Inflammatory macrophage treated with lipopolysaccharide for 1 hour (primary cell): ENCODE data around the gene FOXO1.

Experiments
- DNase-seq, 2 donors: peaks; one replicate each; pipeline ENCODE4 v3.0.0-alpha.2; 2020 to 2022

FOXO1 gene

DNA sequence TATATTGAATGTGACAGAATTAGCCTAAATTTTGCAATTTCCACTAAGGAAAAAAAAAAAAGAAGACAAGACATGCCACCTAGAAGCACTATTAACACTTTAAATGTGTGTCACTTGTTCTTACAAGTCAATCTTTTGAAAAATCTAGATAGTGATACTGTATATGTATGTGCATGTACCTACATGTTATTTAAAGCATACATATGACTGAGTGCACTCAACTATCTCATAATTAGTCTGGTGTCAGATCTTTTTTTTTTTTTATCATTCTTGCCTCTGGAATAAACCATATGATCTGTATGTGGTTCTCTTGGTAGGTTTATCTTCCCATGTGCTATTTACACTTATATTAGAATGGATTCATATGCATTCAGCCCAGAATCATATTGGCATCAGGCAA is 62.3 kb downstream of the FOXO1 start:
- no peak for DNase-seq

DNA sequence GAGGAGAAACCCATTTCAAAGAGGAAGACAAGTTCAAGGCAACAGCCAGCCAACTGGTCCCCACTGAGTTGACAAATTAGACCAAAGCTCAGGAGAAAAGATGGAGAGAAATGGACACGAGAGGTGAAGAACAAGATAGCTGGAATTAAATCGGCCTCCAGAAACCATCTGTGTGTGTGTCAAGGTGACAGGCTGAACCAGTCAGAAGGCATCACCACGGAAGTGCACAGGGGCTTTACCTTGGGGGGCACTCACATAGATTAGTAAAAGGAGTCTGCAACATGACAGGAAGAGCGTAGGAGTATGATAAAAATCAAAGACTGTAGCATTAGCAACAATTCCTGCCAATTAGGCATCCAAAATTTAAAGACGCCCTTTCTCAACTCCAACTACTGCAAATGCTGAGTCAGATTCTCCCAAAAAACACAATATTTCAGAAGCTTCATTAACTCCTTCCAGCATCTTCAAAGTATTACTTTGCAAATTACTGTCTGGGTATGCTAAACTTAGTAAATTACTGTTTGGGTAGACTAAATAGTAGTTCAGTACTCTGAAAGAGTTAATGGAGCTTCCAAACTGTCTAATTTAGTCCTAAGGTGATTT is 66.2 kb downstream of the FOXO1 start:
- DNase-seq = no peak

DNA sequence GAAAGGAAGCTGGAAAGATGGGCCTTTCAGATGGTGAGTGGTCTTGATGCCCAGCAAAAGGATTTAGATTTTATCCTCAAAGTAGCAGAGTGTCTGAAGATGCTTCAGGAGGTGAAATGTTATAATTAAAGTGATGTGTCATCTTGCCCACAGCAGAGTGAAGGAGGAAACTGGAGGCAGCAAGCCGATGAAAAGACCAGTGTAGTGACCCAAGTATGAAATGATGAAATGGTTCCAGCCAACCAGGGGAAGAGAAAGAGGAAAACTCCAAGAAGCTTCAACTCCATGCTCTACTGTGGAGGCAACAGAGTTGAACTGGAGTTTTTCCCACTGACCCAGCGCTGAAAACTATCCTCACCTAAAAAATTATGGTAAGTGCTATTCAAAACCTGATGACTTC is 66.7 kb downstream of the FOXO1 start:
- DNase-seq = peak; percentile 68 to 78

DNA sequence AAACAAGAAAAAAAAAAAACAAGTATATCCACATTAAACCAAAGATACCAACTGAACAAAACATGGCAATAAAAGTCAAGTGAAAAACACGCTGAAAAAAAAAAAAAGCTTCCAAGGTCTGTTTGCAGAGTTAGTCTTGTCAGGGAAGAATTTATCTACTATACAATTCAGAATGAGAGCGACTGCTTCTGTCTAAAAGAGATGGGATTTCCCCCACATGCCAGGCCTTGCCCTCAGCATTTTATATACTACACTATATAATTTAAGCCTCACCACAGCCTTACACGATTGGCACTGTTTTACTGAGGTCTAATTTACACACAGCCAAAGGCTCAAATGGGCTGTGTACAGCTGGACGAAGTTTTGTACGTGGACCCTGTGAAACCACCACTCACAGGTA is 67.3 kb downstream of the FOXO1 start:
- DNase-seq = no peak

DNA sequence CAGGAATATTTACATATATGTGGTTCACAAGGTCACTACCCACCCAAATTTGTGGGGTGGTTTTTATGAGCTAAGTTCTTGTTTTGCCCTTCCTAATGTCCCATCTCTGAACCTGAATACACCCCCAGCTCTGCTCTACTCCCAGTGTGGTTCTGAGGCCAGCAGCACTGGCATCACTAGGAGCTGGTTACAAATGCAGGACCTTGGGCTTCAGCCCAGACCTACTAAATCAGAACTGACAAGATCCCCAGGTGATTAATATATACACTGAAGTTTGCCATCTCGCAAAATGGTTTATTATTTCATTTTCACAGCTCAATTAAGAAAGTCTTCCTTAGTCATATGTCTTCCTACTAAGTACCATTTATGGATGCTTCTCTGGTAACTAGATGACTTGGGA is 67.9 kb downstream of the FOXO1 start:
- DNase-seq = peak in 1 of 2 donors; percentile 51

DNA sequence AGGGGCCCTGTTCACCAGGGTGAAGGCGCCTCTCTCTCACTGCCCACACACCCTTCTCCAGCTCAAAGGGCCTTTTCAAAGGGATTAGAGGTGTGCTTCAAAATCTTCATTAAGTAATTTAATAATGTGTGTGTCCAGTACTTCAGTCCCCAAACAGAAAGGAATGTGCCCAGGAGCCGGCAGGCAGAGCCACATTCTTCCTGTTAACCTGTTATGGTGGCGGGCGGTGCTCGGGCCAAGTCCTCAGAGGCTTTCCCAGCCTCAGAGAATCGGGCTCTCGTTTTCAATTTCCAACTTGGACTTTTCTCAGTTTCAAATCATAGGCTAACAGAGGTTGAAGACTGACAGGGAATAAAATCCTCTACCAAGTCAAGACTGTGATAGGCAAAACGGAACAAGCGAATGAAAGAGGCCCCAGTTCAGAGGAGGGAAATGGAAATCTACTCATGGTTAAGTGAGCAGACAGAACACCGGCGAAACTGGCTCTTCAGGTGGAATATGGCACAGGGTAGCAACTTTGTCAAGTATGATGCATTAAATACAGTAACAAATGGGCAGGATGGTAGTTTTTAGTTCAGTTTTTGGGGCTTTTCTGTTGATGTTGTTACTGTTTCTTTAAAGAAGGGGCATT is 68.6 kb downstream of the FOXO1 start:
- no peak for DNase-seq

DNA sequence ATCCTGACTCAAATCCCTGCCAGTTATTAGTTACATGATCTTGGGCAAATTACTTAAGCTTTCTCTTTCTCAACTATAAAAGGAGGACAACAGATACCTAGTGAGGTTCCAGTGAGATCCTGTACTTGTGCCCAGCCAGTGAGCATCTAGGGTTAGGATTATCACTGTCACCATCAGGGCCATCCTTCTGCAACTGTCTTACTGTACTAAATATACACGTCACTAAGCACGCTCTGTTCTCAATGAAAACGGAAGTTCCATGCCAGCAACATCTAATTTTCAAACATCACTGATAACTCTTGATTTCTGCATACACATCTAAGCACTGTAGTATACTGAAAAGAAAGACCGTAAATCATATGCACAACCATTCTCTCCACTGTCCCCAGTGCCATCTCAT is 70.0 kb downstream of the FOXO1 start:
- no peak for DNase-seq

DNA sequence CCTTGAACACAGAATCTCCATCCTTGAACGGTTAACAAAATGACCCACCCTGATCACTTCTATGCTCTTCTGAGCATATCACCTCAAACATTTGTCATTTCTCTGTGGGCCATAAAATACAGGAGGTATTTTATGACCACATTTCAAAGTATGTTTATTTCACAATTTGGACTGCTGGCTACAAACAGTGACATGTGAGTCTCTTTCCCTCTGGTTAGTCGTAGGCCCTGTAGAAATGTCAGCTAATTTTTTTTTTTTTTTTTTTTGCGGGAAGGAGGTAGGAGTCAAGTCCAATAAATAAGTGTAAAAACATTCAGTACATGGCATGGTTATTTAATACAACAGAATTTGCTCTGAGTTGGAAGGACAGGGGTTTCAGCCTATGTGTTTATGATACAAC is 70.7 kb downstream of the FOXO1 start:
- DNase-seq = no peak

DNA sequence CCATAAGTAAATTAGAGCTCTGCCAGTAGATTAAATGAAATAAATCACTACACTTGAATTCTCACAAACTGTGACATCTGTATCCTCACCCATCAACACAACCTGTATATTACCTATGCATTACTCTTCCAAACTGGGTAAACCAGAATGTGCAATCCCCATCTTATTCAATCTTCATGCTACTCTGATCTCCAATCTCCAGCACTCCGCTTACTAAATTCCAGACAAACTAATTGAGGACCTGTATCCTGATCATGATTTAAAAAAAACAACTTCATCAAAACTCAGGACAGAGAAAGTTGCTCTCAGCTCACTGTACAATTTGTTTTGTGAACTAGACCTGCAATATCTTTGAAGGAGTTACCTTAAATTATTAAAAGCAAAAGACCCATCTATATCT is 74.4 kb downstream of the FOXO1 start:
- no peak for DNase-seq

DNA sequence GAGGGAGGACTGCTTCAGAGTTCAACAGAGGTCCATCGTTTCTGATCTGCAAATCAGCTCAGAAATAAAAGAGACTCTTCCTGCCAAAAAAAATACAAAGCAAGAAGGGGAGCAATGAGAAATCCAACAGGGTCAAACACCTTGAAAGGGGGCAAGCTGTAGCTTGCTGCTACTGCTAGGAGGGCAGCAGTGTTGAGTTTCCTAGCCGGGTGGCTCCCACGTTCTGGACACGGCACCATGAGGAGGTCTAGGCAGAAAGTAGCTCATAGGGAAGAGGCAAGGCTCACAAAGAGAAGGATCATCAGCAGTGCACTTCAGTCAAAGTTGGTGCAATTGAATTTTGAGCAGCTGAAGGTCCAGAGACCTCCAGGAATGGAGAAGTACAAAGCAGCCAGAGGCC is 75.3 kb downstream of the FOXO1 start:
- no peak for DNase-seq

DNA sequence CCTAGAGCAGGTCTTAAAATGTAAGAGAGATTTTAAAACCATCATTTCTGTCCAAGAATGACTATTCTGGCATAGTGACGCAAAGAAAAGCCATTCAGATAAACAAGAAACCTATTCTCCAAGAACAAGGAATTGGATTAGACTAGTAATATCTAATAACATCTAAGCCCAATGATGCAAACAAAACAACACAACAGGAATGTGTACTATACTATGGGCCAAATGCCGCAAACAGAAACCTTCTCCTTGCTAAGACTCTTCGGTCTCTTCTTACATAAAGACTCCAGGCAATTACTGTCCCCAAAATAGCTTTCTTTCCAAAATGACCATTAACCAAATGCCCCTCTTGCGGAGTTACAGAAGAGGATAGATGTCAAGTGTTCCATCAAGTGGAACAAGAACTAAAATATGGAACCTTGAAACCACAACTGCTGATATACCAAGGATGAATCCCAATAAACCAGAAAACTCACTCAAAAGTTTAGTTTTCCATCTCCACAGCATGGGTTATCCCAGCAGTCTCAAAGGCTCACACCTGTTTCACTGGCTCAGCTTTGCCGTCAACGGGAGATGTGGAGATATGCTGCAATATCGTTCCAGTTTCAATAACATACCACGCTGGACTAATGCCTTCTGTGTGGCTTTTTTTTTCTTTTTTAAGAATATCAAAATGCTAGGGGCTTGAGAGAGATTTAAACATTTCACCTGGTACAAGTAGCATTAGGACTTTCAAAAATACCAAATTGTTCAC is 76.2 kb downstream of the FOXO1 start:
- no peak for DNase-seq

DNA sequence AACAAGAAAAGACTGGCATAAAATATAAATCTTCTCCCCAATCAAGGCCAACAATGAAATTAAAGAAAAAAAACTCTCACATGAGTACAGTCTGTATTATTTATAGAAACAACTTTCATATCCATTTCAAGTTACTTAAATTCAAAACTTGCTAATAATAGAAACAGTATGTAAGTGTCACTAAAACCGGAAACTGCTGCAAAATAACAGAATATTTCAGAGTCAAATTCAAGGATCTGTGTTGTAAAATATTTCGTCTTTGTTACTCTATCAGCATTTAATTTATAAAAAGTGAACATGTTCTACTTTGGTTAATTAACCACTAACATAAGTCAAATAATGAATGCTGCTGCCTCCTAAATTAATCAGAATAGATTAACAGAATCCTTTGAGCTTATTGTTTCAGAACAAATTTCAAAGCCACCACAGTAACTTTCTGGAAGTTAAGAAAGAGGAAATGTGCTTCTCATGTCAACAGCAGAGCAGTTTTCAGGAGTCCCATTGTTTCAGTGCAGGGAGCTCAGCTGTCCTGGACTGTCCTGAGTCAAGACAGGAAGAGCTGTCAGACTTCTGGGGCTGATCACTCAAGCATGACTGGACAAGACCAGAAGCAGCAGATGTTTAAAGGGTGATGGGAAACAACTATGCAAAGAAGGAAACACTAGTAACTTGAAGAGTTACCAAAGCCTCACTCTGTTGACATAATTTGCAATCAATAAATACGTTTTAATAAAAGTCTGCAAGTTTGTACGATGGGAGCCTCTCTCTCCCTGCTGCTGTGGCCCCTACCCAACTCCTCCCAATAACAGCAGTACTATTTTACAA is 76.9 kb downstream of the FOXO1 start:
- peak; percentile 83 to 91 for DNase-seq

DNA sequence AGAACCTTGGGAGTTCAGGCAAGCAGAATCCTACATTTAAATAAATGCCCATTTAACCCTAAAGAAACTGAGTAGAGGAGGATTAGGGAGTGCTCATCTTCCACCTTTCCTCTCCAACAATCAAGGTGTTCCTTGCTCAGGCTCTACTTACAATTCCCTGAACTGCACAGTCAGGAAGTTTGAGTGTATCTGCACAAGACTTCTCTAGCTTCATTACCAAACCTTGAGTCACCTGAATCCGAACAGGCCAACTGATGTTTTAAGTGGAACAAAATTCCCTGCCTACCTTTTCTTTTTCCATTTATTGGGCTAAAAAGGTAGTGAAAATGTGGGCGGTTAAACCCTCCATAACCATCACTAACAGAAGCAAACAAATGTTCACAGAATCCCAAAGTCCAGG is 78.3 kb downstream of the FOXO1 start:
- DNase-seq = no peak

DNA sequence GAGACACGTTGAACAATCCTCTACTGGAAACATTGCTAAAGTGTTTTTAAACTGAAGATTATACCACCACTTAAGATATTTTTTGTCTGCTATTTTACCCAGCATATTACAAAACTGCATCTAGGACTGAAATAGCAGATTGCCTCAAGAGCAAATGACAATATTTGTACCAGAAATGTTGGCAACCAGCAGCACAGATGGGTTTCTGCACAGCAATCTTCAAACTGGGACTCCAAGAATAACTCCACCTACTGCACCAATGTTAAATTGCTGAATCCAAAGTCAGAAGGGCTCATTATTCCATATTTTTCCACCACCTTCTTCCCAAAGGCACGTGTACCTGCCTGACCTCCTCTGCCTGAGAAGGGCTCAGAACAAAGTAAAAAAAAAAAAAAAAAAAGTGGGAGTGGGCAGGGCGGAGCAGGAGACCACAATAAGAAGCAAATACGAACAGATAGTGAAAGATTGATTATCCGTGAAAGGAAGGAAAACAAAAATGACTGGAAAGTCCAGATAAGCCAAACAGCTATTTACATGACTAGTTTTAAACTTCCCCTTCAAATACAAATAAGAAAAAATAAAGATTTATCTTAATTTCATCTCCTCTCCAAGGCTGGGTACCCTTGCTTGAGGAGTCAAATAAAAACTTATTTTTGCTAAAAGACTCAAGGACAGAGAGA is 79.4 kb downstream of the FOXO1 start:
- DNase-seq = no peak

DNA sequence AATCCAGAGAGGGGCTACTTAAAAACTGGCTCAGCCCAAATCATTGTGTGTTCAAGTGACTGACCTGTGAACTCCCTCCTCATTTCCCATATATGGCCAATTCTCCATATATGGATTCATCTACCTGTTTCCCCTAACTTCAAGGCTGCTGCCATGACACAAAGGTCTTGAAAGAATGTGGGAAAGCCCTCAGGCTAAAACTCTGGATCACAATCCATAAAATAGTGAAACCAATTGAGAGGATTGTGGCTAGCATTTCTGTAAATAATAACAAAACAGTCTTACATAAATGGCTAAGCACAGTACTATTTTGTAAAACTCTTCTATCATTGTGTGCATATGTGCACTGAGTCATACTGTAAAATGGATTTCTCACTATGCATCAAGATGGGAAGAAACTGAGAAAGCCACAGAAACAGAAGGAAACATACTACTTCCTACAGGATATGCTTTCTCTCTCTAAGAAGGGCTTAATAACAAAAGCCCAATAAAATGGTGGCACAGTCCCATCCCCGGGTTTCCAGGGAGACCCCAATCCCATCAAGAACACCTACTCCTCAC is 80.5 kb downstream of the FOXO1 start:
- peak; percentile 35 to 46 for DNase-seq

DNA sequence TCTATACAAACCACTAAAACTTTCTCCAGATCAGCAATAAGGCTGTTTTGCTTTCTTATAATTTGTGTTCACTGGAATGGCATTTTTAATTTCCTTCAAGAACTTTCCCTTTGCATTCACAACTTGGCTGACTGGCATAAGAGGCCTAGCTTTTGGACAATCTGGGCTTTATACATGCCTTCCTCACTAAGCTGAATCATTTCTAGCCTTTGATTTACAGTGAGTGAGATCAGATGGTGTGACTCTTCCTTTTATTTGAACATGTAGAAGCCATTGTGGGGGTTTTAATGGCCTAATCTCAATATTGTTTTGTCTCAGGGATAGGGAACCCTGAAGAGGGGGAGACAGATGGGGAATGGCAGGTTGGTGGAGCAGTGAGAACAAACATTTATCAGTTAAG is 82.7 kb downstream of the FOXO1 start:
- DNase-seq = no peak

DNA sequence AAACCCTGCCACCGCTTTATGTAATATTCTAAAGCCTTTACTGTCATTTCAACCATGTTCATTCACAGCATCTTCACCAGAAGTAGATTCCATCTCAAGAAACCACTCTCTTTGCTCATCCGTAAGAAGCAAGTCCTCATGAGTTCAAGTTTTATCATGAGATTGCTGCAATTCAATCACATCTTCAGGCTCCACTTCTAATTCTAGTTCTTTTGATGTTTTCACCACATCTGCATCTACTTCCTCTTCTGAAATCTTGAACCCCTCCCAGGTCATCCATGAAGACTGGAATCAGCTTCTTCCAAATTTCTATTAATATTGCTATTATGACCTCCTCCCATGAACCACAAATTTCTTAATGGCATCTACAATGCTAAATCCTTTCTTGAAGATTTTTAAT is 83.9 kb downstream of the FOXO1 start:
- no peak for DNase-seq

DNA sequence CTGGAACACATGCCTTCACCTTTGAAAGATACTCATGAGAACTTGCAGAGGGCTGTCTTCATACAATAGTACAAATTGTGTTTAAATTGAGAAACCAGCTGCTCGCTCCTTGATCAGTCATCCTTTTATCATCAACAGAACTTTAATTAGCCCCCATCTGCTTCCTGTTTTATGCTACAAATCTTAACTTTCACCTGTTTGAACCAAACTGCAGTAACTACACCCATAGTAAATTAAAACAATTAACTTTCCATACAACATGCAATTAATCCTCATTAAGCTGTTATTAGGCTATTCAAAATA is 85.2 kb downstream of the FOXO1 start:
- DNase-seq = no peak

DNA sequence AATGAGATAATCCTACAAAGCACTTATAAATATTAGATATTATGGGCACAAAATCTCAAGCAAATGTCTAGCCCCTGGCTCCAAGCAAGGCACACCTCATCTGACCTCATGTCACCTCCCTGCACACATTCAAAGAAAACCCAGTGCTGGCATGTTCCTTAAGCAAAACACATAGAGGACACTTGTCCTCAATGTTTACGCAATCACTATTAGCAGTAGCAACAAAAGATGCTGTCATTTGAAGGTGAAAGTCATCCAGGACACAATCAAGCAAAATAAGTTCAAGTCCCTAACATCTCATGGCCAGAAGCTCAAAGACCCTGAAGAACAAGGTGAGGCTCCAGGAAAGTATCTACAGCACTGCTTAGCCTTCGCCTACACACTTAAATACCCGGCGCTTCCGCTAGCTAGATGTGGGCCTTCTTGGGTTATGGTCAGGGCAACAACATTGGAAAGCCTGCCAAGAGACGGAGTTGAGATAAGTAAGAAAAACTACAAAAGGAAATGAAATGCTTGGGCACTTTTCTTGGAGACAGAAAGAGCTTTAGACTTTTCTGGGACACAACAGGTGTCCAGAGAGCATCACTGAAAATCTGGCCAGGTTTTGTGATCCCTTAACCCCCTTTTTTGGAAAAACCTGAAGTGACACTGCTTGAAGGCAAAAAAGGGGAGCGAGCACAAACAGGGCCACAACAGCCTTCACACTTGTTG is 85.7 kb downstream of the FOXO1 start:
- DNase-seq = no peak

DNA sequence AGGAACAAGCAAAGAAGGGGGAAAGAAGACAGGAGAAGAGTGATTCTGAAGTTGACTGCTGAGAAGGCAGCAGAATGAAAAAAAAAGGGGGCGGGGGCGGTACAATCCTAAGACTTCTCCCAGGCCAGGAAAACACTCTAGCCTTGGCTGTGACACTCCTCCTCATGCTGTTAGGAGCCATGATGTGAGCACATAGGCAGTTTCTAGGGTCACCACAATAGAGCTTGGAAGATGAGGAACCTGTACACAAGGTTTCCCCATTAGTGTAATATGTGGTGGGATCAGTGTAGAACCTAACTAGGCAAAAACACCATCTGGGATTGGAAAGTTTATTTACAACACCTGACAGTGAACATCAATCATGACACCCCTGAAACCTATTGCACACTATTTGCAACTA is 86.9 kb downstream of the FOXO1 start:
- no peak for DNase-seq

DNA sequence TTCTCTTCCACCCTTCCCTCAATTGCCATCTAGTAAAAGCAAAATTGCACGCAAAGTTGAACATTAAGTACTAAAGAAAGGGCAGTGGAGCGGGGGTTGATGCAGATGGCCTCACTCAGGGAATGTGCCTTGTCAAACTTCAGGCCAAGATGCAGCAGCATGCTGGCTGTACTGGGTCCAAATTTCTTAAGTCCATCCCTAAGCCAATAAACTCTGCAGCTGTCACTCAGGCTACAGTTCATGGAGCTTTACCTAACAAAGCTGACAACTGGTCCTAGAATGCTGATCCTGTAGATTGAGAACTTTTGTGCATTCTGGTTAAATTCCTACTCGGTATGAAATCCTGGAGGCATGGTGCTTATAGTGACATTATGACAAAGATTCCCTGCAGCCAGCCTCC is 88.4 kb downstream of the FOXO1 start:
- no peak for DNase-seq

DNA sequence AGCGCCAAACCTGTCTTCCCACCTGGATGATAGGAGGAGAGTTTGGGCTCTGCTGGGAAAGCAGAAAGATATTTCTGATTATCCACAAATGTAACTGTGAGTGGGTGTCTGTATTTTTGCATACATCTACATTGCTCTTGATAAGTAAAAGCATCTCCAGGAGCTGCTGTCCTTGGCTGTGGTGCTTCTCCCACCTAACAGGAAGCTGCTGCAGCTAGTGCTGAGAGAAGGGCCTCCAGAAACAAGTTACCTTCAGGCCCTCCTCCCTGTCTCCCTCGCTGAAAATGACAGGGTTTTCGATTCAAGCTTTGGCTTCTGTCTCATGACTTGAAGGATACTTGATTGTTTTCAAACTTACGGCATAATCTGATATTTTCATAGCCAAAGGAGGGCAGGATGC is 90.1 kb downstream of the FOXO1 start:
- DNase-seq = no peak
